ENCODE measurements around the gene CYFIP2.

Gene CYFIP2

GRCh38 chr5:157358871-157359270 is 92.9 kb downstream of the CYFIP2 start:
- Histone ChIP-seq H3K36me3 (ENCODE audit: control insufficient read depth in 2 of 2, insufficient read depth in 1 of 2, low read length in 2 of 2) (peaks cover 12 to 71% of the 10 kb centered on the region in 2 experiments), H3K9me3 (ENCODE audit: control insufficient read depth, insufficient read depth, low read depth, low read length) (no peaks in the 10 kb centered on the region), H3K4me3 (ENCODE audit: low read depth, low read length) (no peak overlapping the region), H3K27ac (ENCODE audit: extremely low read depth, low read depth, low read length) (no peak overlapping the region), H3K4me1 (ENCODE audit: control insufficient read depth, insufficient read depth, low read length) (no peaks in the 10 kb centered on the region)
- TF ChIP-seq ZNF555 (tag by site-specific recombination; conservative IDR thresholded peaks at IDR 0.05) = no peak
- no peak for TF ChIP-seq ZNF404 (tag by site-specific recombination; IDR thresholded peaks at IDR 0.05)
- TF ChIP-seq, protein P1, sequence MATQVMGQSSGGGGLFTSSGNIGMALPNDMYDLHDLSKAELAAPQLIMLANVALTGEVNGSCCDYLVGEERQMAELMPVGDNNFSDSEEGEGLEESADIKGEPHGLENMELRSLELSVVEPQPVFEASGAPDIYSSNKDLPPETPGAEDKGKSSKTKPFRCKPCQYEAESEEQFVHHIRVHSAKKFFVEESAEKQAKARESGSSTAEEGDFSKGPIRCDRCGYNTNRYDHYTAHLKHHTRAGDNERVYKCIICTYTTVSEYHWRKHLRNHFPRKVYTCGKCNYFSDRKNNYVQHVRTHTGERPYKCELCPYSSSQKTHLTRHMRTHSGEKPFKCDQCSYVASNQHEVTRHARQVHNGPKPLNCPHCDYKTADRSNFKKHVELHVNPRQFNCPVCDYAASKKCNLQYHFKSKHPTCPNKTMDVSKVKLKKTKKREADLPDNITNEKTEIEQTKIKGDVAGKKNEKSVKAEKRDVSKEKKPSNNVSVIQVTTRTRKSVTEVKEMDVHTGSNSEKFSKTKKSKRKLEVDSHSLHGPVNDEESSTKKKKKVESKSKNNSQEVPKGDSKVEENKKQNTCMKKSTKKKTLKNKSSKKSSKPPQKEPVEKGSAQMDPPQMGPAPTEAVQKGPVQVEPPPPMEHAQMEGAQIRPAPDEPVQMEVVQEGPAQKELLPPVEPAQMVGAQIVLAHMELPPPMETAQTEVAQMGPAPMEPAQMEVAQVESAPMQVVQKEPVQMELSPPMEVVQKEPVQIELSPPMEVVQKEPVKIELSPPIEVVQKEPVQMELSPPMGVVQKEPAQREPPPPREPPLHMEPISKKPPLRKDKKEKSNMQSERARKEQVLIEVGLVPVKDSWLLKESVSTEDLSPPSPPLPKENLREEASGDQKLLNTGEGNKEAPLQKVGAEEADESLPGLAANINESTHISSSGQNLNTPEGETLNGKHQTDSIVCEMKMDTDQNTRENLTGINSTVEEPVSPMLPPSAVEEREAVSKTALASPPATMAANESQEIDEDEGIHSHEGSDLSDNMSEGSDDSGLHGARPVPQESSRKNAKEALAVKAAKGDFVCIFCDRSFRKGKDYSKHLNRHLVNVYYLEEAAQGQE (tag by site-specific recombination; IDR thresholded peaks at IDR 0.05) = no peak
- no peak for TF ChIP-seq PATZ1 (tag by site-specific recombination; IDR thresholded peaks at IDR 0.05)
- no peak for TF ChIP-seq ZNF624 (tag by site-specific recombination; IDR thresholded peaks at IDR 0.05)
- TF ChIP-seq ZNF658 (tag by site-specific recombination; IDR thresholded peaks at IDR 0.05) = no peak
- ChIA-PET POLR2A (no interaction called here), CTCF (interaction anchor here (8.9 kb wide), 1 partner anchor 16 kb away, joined by 63 read pairs; a partner anchor contains a TSS)

GRCh38 chr5:157359356-157360055 is 93.6 kb downstream of the CYFIP2 start:
- Histone ChIP-seq H3K4me3 (ENCODE audit: low read depth, low read length) (no peak overlapping the region), H3K27ac (ENCODE audit: extremely low read depth, low read depth, low read length) (no peak overlapping the region), H3K4me1 (ENCODE audit: control insufficient read depth, insufficient read depth, low read length) (no peaks in the 10 kb centered on the region), H3K36me3 (ENCODE audit: control insufficient read depth in 2 of 2, insufficient read depth in 1 of 2, low read length in 2 of 2) (peaks cover 12 to 76% of the 10 kb centered on the region in 2 experiments), H3K9me3 (ENCODE audit: control insufficient read depth, insufficient read depth, low read depth, low read length) (no peaks in the 10 kb centered on the region)
- TF ChIP-seq ZSCAN16 (tag by site-specific recombination; IDR thresholded peaks at IDR 0.05) = no peak
- no peak for TF ChIP-seq ZNF558 (tag by site-specific recombination; IDR thresholded peaks at IDR 0.05)
- no peak for TF ChIP-seq REPIN1 (tag by site-specific recombination; IDR thresholded peaks at IDR 0.05; ENCODE audit: low read depth)
- no peak for TF ChIP-seq ZNF488 (tag by site-specific recombination; IDR thresholded peaks at IDR 0.05)
- TF ChIP-seq, protein P2, sequence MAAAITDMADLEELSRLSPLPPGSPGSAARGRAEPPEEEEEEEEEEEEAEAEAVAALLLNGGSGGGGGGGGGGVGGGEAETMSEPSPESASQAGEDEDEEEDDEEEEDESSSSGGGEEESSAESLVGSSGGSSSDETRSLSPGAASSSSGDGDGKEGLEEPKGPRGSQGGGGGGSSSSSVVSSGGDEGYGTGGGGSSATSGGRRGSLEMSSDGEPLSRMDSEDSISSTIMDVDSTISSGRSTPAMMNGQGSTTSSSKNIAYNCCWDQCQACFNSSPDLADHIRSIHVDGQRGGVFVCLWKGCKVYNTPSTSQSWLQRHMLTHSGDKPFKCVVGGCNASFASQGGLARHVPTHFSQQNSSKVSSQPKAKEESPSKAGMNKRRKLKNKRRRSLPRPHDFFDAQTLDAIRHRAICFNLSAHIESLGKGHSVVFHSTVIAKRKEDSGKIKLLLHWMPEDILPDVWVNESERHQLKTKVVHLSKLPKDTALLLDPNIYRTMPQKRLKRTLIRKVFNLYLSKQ (tag by site-specific recombination; IDR thresholded peaks at IDR 0.05; ENCODE audit: borderline replicate concordance) = no peak
- TF ChIP-seq, protein P3, sequence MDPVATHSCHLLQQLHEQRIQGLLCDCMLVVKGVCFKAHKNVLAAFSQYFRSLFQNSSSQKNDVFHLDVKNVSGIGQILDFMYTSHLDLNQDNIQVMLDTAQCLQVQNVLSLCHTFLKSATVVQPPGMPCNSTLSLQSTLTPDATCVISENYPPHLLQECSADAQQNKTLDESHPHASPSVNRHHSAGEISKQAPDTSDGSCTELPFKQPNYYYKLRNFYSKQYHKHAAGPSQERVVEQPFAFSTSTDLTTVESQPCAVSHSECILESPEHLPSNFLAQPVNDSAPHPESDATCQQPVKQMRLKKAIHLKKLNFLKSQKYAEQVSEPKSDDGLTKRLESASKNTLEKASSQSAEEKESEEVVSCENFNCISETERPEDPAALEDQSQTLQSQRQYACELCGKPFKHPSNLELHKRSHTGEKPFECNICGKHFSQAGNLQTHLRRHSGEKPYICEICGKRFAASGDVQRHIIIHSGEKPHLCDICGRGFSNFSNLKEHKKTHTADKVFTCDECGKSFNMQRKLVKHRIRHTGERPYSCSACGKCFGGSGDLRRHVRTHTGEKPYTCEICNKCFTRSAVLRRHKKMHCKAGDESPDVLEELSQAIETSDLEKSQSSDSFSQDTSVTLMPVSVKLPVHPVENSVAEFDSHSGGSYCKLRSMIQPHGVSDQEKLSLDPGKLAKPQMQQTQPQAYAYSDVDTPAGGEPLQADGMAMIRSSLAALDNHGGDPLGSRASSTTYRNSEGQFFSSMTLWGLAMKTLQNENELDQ (tag by site-specific recombination; IDR thresholded peaks at IDR 0.05; ENCODE audit: low read depth) = no peak
- TF ChIP-seq ZNF184 (tag by site-specific recombination; IDR thresholded peaks at IDR 0.05) = no peak
- TF ChIP-seq ZNF664 (tag by site-specific recombination; IDR thresholded peaks at IDR 0.05) = no peak
- no peak for TF ChIP-seq ZNF175 (tag by site-specific recombination; IDR thresholded peaks at IDR 0.05)
- TF ChIP-seq ZNF350 (tag by site-specific recombination; IDR thresholded peaks at IDR 0.05) = no peak
- TF ChIP-seq, protein P4, sequence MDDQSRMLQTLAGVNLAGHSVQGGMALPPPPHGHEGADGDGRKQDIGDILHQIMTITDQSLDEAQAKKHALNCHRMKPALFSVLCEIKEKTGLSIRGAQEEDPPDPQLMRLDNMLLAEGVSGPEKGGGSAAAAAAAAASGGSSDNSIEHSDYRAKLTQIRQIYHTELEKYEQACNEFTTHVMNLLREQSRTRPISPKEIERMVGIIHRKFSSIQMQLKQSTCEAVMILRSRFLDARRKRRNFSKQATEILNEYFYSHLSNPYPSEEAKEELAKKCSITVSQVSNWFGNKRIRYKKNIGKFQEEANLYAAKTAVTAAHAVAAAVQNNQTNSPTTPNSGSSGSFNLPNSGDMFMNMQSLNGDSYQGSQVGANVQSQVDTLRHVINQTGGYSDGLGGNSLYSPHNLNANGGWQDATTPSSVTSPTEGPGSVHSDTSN (CRISPR knock-in tag; IDR thresholded peaks at IDR 0.05) = no peak
- TF ChIP-seq FEZF1 (tag by site-specific recombination; IDR thresholded peaks at IDR 0.05) = no peak
- no peak for TF ChIP-seq ZBTB20 (tag by site-specific recombination; IDR thresholded peaks at IDR 0.05)
- no peak for TF ChIP-seq ZNF10 (tag by site-specific recombination; IDR thresholded peaks at IDR 0.05)
- no peak for TF ChIP-seq ZNF48 (tag by site-specific recombination; IDR thresholded peaks at IDR 0.05)
- TF ChIP-seq ZNF561 (tag by site-specific recombination; IDR thresholded peaks at IDR 0.05; ENCODE audit: borderline replicate concordance) = no peak
- no peak for TF ChIP-seq OVOL3 (tag by site-specific recombination; IDR thresholded peaks at IDR 0.05)
- TF ChIP-seq ZNF202 (tag by site-specific recombination; IDR thresholded peaks at IDR 0.05; ENCODE audit: borderline replicate concordance) = no peak
- ChIA-PET POLR2A (no interaction called here), CTCF (interaction anchor here (1.2 to 8.9 kb wide), 2 partner anchors 17 to 384 kb away, joined by 3 to 63 read pairs; partner anchors contain the start of gene LSM11)
